GM11168 (cell line): ENCODE data around the gene ADCY3.

ENCODE experiments used
- in situ Hi-C: fragments of 300-500 bp; cut with MboI; formaldehyde crosslinking; loops from one replicate; pipeline ENCODE4 v1.12.0; 2022; ENCODE audit warnings: low sequenced_read_pairs; ENCODE audit not compliant: unreplicated experiment

Gene ADCY3

DNA sequence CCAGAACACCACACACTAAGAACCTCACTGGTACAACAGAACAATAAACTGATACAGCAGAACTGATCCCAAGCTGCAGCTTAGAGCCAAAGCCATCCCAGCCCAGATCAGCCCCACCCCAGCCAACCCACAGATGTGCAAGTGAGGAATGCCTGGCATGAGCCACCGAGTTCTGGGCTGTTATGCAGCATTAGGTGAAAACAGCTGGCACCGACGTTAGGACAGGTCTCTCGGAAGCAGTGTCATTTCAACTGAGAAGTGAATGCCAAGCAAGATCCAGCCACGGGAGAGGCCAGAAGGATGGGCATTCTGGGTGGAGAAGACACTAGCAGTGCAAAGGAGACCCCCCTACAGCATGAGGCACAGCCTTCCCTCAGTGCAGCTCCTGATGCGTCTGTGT, 38.9 kb downstream of the ADCY3 start:
- in situ Hi-C loops = no loop called here

DNA sequence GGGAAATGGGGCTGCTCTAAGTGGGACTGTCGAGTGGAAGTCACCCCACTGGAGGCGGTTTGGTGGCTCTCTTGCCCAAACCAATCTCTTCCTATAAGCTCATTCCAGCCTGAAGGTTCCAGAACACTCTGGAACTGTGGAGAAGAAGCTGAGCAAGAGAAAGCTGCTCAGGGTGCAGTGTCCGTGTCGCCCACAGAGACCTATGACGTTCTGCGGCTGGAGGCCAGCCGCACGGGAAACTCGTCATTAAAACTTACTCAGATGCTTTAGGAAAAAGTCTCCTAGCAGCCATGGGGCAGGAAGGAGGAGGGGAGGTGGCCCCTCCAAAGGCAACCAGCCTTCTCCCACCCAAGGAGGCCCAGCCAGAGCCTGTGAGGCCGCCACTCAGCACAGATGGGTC, 41.7 kb downstream of the ADCY3 start:
- in situ Hi-C loops = no loop called here

DNA sequence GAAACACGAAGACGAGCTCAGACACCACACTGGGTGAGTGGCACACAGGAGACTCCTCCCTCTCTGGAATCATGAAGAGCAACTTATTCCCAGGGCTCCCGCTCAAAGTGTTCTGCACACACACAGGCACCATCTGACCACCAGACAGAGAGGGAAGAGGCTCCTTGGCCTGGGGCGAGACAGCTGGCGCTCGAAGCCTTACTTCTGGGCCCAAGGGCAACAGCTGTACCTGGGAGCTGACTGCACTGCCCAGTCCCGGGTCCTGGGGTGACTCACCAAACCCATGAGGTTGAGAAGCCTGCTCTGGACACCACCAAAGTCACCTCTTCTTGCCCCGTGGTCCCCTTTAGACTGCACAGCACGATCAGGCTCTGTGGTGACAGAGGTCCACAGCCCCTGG, 42.4 kb downstream of the ADCY3 start:
- in situ Hi-C loops = no loop called here

DNA sequence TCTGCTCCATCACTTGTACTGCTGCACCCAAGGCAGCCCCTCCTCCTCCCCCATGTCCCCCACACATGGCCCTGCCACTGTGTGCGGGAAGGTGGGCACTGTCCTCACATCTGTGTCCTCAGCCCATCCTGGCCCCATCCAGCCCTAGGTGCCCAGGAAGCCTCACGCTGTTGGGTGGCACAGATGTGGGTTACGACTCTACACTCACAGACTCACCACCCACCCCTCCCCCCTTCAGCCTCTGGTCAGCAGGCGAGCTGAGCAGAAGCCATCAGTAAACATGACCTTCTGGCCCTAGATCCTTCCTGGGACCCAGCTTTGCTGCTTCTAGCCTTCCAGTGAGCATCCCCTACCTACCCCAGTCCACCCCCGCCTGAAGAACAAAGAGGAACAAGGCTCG, 43.0 kb downstream of the ADCY3 start:
- in situ Hi-C loops = no loop called here

DNA sequence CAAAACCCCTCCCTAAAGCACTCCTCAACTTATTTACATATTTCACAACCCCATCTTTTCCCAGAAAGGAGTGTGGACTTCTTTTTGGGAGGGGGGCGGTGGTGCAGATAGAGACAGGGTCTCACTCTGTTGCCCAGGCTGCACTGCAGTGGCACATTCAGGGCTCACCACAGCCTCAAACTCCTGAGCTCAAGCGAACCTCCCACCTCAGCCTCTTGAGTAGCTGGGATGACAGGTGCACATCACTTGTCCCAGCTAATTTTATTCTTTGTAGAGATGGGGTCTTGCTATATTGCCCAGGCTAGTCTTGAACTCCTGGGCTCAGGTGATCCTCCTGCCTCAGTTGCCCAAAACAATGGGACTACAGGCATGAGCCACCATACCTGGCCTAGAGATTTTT, 44.1 kb downstream of the ADCY3 start:
- in situ Hi-C loops = no loop called here

DNA sequence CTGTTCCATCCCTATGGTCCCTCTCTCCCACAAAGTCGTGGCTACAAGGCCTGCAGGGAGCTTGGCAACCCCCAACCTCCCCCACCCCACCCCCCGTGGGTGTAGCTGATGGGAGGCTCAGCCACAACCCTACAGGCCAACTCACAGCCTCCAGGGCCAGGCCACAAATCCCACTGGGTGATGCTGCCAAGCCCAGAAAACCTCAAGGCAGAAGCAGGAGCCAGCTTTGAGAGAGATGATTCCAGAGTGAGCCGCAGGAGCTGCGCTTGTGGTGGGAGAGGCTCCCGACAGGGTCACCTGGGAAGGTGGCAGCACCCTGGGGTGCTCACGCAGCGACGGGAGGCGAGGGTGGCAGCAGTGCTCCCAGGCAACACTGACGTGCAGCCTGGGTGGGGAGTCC, 44.8 kb downstream of the ADCY3 start:
- in situ Hi-C loops = no loop called here

DNA sequence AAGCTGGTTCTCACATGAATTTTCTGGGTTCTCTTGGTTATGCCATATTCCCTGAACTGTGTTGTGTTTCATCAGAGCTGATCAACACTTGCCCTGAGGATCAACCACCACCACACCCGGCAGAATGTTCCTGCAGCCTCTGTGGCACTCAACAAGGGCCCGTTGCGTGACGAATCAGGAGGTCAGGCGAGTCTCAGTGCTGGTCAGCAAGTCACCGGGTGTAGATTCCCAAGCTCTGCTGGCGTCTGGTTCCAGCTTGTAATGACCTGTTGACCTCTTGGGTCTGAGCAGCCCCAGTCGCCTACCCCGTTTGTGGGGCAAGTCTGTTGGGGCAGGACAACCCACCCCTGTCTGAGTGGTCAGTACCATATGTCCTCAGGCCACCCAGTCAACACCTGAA, 46.0 kb downstream of the ADCY3 start:
- in situ Hi-C loops = no loop called here

DNA sequence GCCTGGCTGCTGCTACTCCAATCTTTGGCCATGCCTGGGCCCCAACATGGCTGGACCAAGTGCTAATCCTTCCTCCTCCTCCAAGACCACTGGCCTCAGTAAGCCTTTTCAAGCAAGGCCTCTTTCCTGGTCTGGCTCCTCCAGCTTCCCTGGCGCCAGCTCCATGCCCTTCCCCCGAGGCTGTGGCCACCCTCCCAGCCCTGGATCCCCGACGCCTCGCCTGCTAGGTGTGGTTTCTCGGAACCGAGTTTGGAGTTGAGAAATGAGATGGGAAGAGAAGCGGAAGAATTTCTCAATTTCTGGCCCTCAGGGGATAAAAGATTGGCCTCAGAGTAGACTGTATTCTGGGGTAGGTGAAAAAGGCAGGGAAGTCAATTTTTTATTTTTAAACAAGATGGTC, 46.4 kb downstream of the ADCY3 start:
- in situ Hi-C loops = no loop called here

DNA sequence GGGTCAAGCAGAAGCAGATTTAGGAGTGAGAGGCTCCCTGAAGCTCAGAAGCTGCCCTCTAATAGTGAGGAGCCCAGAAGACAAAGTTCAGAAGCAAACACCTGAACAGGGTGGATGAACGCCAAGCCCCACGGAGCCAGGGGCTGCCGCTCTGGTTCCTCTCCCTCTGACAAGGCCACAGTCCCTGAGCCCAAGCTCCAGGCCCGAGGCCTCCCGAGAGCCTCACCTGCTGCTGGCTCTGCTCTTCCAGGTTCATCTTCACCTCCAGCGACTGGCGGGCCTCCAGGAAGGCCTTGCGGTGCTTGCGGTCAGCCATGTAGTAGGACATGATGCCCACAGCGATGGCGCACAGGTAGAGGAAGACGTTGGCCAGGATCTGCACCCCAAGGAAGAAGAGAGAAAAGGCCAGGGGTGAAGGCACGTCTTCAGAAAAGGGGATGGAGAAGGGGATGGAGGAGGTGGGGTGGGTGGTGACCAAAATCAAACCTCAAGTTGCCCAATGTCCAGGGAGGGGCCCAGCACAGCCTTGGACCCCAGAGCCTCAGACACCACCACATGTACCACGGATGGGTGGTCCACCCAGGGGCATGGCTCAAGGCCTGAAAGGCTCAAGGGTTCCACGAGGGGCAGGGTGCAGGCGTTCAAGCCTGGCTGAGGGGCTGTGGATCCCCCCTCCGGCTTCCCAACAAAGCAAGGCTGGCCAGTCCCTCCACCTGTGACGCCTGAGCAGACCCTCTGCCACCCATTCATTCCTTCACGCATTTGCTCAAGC, 47.5 kb downstream of the ADCY3 start:
- in situ Hi-C loops = no loop called here

DNA sequence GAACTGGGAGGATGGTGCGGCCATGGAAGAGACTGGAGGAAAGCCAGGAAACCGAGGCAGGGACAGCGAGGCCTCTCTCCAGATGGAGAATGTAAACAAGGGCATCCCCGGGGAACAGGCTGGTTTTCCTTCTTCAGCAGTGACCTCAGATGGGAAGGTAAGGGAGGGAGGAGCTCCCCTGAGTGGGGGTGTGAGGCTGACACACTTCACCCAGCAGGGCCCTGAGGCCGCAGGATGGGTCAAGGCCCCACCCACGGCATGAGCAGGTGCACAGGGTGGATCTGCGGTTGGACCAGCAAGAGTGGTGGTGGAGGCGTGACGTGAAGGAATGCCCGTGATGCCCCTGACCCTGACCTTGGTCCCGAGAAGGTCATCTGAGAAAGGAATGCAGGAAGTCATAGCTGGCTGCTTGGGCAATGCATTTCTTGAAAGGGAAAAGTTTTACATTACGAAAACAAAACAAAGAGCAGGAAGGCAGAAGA, 48.1 kb downstream of the ADCY3 start:
- in situ Hi-C loops = no loop called here

DNA sequence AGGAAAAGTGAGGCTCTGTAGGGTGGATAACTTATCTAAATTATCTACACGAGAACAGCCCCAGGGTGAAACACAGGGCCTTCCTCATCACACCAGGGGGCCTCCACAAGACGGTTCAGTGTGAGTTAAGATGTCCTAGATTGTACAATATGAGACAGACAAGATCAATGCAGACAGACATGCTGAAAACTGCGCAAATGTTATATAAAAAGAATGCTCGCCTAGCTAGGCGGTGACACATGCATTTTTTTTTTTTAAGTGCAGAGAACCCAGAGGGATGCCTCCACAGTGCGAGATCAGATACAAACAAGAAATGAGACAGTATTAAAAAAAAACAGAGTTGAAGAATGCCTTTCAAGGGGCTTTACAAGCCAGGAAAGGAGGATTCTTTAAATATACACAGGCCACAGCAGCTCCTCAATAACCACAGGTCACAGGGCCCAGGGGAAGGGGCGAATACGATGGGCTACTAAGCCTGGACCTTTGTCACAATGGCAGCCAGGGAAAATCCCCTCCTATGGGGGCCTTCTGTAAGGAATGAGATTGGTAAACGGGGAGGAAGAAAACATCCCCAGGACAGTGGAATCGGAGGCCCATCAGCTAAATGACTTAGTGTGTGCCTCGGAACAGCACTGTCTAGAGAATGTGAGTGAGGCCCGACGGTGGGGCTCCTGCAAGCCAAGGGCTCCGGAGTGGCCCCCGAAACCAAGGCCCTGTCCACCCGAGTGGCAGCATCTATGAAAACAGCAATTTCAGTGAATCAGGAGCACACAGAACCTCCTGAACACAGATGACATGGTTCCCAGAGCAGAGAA, 48.9 kb downstream of the ADCY3 start:
- in situ Hi-C loops = no loop called here

DNA sequence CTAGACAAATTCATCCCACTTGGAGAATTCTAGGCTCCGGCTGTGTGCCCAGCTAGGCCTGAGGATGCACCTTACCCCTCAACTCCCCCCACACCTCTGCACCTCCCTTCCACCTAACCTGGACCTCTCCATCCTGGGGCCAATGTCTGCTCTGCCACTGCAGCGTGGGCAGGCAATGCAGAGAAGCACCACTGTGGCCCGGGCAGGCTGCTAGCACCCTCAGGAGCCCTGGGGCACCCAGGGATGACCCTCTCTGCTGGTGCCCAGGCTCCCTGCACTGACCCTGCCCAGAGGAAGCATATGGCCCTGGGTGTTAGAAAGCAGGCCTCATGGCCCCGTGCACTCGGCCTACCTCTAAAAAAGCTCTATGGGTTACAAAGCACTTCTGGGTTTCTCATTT, 49.6 kb downstream of the ADCY3 start:
- in situ Hi-C loops = no loop called here

DNA sequence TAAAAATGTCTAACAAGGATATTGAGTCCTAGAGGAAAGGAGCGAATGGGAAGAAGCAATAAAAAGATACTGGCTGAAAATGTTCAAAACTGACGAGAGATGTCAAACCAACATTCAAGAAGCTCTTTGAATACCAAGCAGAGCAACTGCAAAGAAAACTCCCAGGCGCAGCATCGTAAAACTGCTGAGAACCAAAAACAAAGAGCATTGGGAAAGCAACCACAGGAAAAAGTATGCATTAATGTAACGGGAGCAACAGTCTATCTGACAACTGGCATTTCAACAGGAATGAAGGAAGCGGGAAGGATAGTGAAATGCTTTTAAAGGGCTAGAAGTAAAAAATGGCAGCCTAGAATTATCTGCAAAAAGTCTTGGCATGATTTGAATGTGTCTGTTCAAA, 53.1 kb downstream of the ADCY3 start:
- in situ Hi-C loops = no loop called here

DNA sequence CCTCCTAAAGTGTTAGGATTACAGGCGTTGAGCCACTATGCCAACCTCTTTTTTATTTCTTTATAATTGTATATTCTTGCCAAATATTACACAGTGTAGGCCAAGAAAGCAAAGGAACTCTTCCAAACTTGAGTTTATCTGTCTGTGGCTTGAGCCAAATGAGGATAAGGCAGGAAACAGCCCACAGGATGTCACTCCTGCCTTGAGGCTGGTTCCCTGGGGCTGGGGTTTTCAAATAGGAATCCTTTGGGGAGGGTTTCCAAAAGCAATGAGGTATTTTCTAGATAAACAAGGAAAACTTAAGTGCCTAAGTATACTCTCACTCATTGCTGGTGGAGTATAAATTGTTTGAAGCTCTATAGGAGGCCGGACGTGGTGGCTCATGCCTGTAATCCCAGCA, 56.4 kb downstream of the ADCY3 start:
- in situ Hi-C loops = no loop called here

DNA sequence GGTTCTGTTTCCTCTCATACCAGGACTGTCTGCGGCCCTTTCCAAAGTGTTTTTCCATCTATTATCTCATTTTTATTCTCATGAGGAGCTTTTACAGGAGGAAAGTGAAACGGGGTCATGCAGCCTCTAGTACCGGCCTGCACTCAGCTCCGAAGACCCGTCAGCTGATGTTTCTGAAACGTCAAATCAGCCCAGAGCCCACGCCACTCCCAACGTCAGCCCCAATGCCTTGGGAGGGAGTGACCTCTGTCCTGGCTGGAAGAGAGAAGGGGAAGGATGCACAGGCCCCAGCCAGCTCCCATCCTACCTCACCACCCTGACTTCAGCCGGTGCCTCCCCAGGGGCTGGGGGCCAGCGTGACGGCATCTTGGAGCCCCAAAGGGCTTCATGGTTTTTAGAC, 58.5 kb downstream of the ADCY3 start:
- in situ Hi-C loops = no loop called here

DNA sequence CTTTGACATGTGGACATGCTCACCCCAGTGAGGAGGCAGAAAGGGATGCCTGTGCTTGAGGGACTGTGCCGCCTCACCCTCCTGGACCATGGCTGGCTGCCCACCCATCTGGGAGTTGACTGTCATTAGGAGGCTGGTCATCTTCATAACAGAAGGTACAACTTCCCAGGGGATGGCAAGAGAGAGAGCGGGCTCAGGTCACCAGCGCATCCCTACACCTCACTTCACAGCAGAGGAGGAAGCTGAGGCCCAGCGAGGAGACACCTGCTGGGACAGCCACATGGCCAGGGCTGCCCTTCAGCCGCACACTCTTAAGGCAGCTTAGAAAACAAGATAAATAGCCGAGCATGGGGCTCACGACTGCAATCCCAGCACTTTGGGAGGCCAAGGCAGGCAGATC, 59.4 kb downstream of the ADCY3 start:
- in situ Hi-C loops = no loop called here

DNA sequence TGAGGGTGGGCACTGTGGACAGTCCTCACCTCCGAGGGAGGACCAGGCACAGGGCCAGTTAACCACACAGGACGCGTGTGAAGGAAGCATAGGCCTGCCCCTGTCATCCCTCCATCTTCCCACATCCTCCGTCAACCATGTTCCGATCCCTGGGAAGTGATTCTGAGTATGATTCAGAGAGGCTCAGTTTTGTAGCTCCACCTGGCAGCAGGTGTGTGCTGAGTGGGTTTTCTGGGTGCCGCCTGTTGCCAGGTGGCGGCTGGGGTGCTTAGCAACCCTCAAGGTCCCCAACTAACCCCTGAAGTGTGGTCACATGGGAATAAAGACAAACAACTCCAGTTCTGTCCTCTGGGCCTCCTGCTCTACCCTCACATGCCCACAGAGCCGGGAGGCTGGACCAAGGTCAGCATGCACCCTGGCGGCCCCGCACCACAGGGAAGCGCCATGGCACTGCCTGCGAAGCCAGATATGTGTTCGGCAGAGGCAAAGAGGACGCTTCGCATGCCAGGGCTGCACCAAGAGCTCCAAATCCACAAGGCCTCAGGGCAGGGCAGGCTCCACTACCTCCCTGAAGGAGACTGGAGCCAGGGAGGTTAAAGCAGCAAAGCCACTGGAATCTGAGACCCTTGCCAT, 60.0 kb downstream of the ADCY3 start:
- in situ Hi-C loops = no loop called here

DNA sequence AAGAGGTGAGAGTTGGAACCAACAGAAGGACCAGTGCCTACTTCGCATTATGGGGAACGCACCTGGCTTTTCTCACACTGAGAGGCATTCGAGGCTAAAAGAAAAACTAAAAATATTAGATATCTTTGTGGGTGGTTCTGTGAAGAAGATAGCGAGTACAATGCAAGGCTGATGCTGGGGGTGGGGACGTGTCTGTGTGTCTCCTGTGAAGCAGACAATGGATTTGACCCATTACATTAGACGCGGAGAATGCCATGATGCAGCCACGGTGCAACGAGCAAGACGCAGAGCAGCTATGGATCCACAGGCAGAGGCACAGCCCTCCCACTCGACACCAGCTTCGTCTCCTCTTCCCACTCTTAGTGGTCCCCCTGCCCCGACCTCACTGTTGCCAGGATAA, 61.0 kb downstream of the ADCY3 start:
- in situ Hi-C loops = no loop called here

DNA sequence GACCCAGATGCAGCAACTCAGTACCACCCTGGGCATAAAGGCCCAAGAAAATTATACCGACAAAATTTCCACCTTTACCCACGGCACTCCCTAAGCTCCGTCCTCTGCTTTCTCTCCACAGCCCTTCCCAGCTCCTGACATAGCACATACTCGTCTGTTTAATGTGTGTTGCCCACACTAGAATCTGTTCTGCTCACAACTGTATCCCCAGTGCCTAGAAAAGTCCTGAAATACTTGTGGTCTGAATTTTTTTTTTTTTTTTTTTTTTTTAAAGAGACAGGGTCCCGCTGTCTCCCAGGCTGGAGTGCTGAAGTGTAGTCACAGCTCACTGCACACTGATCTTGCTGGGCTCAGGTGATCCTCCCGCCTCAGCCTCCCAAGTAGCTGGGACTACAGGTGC, 62.3 kb downstream of the ADCY3 start:
- in situ Hi-C loops = no loop called here

DNA sequence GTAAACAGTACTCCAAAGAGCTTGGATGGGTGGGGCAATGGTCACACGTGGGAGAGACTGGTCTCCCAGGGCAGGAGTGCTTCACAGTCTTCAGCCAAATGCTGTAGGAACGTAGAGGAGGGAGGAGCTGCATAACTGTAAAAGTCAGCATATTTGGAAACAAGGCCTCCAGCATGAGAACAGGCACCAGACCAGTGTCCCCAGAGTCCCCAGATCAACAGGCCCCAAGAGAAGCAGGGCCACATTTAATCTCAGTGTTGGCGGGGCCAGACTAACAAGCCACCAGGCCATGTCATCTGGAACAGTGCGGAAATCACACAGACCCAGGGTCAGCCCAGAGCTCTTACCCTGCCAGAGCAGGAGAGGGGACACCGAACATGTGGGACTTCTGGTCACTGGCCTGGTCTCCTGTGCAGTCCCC, 63.2 kb downstream of the ADCY3 start:
- in situ Hi-C loops = no loop called here

DNA sequence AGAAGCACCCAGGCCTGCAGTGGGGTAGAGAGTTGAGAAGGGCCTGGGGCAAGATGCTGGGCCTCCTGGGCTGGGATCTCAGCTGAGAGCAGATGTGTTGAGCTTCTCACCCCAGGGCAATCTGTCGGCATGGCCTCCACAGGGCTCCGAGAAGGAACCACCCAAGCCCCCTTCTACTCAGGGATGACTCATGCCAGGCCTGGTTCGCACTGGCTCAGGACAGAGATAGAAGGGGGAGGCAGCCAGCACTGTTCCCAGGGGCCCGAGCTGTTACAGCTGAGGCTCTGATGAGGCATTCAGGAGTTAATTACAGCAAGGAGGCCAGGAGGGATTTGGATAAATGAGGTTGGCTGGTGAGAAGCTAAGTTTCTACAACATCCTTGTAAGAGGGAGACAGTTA, 64.3 kb downstream of the ADCY3 start:
- in situ Hi-C loops = no loop called here
